HG02885 (cell line): ENCODE results near the gene LRRC45.
"Not testable (repeated sequence)": the region's sequence is repeated elsewhere in the genome, so short reads cannot be mapped to it uniquely, and the experiment has no call there.

Source experiments
- ATAC-seq: cut with Tn5 transposase; IDR thresholded peaks from one replicate; pipeline ENCODE4 v1.9.1; 2021; ENCODE audit warnings: mild to moderate bottlenecking; ENCODE audit not compliant: unreplicated experiment, poor library complexity

LRRC45 gene

DNA sequence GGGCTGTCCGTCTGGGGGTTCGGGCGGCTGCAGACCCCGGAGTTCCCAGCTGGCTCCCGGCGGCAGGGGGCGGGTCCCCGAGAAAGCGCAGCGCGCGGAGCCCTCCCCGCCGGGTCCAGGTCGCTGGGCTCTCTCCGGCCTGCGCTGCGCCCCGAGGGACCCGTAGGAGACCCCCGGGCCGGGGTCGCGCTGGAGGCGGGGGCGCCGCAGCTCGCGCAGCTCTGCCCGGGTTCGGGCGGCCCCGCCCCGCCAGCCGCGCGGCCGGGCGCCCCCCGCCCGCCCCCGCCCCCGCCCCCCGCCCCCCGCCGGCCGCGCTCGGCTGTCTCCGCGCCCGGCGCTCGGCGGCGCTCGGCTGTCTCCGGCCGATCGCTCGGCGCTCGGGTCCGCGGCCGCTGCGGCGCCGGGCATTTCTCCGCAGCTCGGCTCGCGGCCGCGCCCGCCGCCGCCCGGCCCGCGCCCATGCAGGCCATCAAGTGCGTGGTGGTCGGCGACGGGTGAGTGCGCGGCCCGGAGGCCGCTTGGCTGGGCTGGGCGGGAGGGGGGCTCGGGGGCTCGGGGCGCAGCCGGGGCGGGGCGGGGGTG is 8.3 kb downstream of the LRRC45 start, which contains the start of gene RAC3:
TSS of gene RAC3 (plus strand) at position 376 of the 582 bp plus-strand sequence. CDS start at position 460, 84 bp downstream.
- ATAC-seq, result peak; percentile 18

DNA sequence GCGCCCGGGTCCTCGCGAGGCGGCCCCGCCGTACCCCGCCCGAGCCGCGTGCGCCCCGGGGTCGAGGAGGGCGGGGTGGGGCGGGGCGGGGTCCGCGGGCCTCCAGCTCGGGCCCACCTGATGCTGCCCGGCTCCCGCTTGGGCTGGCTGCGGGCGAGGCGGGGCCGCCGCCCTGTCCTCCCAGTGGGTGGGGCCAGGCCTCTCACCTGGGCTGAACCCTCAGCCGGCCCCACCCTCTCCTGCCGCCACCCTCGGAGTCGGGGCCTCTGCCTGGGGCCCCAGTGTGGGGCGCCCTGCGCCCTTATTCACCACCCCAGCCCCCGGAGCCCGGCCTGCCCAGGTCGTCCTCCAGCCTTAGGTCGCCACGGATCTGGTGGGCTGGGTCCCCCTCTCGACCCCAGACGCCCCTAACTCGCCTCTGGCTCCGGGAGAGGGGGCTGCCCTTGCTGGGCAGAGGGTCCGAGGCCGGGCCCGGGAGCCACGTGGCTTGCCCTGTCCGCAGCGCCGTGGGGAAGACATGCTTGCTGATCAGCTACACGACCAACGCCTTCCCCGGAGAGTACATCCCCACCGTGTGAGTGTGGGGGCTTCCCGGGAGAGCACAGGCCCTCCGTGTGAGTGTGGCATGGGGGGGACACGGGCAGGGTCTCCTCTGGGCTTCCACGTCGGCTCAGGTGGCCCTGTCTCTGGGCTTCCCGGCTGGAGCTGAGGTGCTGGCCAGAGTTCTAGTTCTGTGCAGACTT is 9.0 kb downstream of the LRRC45 start:
- ATAC-seq, result no peak

DNA sequence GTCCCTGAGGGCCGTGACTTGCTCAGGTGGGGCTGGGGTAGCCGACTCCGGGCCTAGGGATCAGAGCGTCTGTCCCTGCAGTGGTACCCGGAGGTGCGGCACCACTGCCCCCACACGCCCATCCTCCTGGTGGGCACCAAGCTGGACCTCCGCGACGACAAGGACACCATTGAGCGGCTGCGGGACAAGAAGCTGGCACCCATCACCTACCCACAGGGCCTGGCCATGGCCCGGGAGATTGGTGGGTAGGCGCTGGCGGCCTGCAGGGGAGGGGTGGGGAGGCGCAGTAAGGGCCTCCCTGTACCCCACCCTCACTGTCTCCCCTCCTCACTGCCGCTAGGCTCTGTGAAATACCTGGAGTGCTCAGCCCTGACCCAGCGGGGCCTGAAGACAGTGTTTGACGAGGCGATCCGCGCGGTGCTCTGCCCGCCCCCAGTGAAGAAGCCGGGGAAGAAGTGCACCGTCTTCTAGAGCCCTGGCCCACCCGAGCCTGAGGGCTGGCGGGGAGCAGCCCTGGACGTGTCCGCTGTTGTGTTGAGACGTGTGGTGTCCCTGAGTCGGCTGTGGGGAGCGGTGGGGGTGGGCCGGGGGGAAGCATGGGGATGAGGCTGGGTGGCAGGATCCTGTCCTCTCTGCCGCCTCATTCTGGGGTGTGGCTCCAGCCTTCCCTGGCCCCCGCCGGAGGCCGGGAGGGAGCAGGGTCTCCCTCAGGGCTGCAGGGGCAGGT is 10.4 kb downstream of the LRRC45 start:
- ATAC-seq, result no peak

DNA sequence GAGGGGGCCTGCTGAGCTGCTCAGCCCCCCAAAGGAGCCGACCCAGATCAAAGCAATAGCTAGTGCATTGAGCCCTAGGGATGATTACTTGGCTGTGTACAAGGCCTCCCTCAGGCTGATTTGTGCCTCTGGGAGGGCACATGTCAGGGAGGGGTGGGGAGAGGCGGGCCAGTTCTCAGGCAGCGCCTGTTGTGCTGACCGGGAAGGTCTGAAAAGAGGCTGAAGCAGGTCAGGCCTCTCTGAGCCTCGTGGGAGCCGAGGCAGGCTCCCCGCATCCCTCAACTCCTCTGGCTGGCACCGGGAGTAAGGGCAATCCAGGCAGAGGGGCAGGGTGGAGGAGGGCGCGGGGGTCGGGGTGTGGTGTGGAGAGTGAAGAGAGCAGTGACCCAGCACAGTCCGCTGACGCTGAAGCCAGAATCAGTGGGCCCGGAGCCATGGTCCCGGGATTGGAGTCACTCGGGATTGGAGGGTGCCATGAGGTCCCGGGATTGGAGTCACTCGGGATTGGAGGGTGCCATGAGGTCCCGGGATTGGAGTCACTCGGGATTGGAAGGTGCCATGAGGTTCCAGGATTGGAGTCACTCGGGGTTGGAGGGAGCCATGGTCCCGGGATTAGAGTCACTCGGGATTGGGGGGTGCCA is 11.4 kb downstream of the LRRC45 start:
- no peak for ATAC-seq

DNA sequence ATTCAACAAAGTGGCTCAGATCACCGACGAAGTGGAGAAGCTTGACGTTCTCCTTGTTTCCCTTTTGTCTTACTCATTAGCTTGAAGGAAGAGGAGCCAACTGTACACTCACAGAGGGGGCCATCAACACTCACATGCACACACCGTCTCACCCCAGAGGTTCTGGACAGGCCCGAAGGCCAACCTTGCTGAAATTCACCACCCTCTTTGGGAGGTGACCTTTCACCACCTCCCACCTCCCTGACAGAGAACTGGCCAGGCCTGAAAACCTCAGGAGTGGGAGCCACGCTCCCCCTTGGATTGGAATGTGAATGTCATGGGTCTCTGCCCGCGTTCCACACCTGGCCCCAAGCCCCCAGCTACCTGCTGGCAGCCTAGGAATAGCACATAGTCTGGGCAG is 12.4 kb downstream of the LRRC45 start:
- ATAC-seq, result no peak

DNA sequence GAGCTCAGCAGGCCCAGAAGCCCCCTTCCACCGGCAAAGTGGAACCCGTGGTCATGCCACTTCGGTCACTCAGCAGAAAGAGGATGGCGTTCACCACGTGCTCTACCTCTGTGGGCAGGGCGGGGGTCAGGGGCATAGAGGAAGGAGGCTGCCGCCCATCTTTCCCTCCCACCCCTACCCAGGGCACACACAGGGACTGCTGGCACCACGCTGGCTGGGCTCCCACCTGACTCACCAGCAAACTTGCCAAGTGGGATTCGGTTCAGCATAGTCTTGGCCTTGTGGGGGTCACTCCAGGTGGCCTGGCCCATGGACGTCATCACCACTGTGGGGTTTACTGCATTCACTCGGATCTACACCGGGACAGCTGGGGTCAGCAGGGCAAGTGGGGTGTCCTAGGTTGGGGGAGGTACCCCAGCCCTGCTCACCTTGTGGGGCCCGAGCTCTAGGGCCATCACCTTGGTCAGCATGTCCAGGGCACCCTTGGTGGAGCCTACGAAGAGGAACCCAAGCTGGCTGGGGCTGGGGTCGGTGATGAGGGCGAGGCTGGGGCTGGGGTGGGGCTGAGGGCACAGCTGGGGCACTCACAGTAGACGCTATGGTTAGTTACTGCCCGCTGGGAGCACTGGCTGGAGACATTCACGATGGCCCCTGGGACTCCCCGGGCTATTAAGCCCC is 13.0 kb downstream of the LRRC45 start:
- no peak for ATAC-seq

DNA sequence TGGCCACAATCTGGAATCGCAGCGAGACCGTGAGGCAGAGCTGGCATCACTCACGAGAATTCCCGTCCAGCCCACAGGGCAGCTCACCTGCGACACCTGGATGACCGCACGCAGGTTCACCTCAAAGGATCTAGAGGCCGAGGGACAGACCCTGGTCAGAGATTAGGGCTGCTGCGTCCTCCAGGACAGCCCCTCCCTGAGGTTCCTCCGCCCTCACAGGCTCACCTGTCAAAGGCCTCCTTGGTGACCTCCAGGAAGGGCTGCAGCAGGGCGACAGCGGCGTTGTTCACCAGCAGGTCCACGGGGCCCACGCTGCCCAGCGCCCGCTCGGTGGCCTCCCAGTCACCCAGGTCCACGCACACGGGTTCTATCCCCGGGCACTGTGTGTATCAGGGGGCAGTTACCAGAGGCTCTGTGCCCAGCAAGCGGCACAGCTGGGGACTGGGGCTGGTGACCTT is 13.6 kb downstream of the LRRC45 start:
- ATAC-seq, result peak; percentile 2

DNA sequence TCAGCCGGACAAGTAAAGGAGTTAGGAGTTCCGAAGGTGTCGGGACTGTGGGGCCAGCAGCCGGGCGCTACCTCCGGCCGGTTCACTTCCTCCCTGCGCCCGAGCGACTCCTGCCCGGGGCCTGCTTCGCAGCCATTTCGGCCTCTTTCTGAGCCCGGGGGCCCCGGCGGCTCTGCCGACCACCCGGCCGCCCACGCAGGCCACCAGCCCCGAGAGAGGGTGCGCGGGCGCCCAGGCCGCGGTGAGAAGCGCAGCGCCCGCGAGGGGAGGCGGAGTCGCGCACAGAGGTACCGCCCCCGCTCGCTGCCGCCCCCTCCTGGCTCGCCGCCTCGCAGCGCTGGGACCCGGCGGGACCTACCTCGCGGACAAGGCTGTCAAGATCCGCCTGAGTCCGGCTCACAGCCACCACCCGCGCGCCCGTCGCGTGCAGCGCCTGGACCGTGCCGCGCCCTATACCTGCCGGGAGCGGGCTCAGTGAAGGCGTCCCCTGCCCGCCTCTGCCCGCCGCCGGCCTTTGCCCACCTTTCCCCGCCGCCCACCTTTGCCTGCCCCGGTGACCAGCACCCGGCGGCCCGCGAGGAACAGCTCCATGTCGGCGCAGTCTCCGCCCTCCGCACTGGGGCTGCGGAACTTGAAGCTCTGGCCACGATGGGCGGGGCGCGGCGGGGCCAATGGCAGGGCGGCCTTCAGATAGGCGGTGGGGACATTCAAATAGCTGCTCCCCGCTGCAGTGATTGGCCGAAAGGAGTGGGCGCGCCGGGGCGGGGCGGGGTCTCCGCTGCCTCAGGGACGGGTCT is 14.2 kb downstream of the LRRC45 start, which contains the start of gene DCXR:
TSS of gene DCXR (minus strand) at position 606 of the 797 bp plus-strand sequence. CDS start at position 591, 15 bp downstream.
- ATAC-seq, result peak; percentile 87

DNA sequence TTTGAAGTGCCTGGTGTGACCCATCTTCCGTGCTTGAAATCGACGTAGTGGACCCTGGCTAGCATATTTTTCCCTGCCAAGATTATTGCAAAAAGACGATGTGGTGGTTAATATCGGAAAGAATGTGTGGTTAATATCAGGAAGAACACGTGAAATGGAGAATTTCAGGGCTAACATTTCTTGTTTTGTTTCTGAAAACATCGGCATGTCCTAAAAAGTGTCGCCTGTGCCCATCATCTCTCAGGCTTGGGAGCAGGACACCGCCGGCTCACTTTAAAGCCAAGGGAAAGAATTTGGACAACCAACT is 14.7 kb downstream of the LRRC45 start:
- no peak for ATAC-seq

DNA sequence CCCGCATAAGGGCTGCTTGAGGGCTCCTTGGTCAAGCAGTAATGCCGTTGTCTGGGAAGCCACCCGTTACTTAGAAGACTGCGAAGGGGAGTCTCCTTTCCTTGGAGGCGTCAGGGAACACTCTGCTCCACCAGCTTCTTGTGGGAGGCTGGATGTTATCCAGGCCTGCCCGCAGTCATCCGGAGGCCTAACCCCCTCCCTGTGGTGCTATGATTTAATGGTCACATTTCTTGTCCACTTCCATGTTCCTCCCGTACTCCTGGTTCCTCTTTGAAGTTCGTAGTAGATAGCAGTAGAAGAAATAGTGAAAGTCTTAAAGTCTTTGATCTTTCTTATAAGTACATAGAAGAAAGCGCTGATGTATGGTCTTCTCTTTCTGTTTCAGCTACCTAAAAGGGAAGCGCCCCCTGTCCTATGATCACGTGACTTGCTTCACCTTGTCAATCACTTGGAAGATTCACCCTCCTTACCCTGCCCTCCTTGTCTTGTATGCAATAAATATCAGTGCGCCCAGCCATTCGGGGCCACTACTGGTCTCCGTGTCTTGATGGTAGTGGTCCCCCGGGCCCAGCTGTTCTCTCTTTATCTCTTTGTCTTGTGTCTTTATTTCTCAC is 15.8 kb downstream of the LRRC45 start:
- ATAC-seq, result not testable (repeated sequence)

DNA sequence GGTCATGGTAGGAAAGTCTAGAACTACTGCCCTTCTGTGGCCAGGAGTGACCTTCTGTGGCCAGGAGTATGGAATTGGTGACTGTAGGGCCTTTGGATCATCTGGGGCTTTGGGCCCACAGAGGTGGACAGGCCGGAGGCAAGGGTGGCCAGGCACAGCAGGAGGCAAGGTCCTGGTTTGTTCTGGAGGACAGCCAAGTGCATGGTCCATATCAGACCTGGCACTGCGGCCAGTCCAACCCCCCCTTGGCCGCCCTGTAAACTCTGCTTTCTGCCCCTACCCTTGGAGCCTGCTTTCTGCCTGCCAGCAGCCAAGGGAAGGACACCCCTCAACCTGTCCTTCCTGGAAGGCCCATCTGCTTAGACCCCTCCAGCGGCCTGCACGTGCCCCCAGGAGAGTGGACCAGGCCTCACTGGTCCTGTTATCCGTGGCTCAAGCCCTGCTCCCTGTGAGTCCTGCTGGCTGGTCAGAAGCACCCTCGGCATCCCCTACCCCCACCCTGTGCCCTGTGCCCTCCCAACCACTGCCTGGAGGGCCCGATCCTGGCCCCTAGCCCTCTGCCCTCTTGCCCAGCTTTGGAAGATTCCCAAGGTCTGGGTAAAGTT is 16.7 kb downstream of the LRRC45 start:
- no peak for ATAC-seq

DNA sequence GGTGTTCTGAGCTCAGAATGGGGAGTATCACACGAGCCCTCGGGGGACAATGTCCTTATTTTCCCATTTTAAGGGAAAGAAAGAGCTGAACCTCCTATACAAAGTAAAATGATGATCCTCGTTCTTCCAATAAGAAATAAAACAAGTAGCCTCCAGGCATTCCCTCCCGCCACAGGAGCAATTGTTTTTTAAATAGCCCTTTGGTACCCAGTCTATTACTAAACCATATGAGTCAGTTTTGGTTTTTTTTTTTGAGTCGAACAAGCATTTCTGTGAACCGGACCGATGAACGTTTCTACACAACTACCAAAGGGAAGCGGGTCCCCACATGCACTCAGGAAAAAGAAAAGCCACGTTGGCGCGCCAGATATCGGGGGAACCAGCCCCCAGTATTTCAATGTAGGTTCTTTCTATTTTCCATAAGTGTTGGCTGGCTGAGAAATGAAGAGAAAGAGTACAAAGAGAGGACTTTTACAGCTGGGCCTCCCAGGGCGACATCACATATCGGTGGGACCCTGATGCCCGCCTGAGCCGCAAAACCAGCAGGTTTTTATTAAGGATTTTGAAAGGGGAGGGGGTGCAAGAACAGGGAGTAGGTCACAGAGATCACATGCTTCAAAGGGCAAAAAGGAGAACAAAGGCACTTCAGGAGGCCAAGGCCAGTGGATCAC is 18.2 kb downstream of the LRRC45 start:
- ATAC-seq, result no peak

DNA sequence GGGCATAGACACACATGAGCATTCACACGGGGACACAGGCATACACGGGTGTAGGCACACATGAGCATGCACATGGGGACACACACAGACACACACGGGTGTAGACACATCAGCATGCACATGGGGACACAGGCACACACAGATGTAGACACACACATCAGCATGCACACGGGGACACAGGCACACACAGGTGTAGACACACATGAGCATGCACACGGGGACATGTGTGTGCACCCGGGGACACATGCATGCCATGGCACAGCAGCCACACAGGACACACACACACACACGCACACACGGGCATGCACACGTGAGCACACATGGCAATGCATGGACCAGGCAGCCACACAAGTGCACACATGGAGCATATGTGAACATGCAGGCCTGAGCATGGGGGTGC is 19.5 kb downstream of the LRRC45 start:
- ATAC-seq, result no peak

DNA sequence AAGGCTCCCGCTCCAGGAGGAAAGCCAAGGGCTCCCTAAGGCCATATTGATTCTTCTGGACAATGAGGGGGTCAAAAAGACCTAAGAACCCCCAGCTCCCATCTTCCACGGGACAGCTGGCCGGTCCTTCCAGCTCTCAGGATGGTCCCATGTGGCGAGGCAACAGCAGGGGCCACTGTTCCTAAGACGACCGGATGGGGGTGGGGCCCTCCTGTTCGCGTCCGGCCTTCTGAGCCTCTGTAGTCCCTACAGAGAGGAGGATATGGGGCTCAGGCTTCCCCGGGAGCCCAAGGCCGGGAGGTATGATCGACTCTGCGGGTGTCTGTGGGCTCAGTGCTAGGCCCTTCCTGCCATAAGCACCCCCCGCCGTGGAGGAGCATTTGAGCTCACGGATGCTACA is 20.4 kb downstream of the LRRC45 start:
- no peak for ATAC-seq

DNA sequence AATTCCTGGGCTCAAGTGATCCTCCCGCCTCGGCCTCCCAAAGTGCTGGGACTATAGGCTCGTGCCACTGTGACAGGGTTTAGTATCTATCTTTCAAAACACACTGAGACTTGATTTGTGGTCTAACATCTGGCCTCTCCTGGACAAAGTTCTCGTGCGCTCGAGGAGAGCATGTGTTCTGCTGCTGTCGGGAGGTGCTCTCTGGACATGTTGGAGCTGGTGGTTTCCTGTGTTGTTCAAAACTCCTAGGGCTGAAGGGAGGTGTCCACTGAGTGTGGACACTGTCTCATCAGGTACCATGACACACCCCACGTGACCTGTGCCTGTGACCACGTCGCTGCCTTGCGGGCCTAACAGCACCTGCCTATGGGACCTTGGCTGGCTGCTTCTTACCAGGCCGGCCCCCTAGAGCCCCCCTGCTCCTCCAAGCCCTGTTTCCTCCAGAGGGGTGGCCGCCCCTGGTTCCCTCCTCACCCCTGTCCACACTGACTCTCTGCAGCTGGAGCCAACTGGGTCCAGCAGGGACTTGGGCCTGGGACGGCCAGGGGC is 22.9 kb downstream of the LRRC45 start:
- ATAC-seq, result no peak

DNA sequence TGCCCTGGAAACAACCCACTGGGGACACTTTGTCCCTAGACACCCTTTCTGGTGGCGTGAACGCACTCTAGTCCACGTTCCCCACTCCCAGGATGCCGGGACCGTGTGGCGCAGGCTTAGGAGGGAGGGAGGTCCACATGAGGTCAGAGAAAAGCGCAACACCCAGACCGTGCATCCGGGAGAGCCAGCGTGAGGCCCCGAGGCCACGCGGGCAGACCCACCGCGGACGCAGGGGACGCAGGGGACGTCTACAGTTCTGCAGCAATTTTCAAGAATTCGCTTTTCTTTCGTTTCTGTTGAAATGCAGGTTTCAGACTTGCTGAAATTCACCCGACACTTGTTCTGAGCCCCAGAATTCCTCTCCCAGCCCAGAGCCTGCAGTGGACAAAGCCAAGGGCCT is 23.8 kb downstream of the LRRC45 start:
- ATAC-seq, result no peak

DNA sequence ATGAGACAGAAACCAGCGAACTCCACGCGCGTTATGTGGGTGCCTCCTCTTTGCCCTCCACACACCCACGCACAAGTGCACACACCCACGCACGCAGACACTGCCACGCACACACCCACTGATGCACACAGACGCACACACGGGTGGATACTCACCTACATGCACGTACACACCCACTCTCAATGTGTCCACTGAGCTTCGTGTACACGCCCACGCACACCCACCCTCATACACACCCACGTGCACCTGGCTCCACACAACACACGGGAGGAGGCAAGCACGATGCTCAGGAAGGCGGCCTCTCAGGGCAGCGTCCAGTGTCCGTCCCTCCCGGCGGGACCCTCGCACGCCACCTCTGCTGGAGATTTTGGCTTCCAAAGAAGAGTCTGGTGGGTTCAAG is 24.3 kb downstream of the LRRC45 start:
- ATAC-seq, result no peak
